GM12878 (cell line): ENCODE measurements around the gene DCTN4. TPM values are rescaled to one million over a fixed set of nuclear protein-coding genes. Genes with fewer than 3 reads are reported as not detected.

Experiments used
- ATAC-seq: fragments of 200-7000 bp; cut with Tn5 transposase; 3 replicates; pipeline ENCODE4 v1.9.1; 2020; ENCODE audit warnings: mild to moderate bottlenecking, moderate library complexity
- BruUV-seq: library from RNA; stranded (reverse); fragments of 400-500 nt; replicated peaks from 2 replicates; lab custom pipeline; 2021; lab: Mats Ljungman, UMichigan
- CTCF ChIA-PET: fragments of 300-600 bp; sonication (Branson Sonifier 250); formaldehyde crosslinking; extraction: SDS; loops from one replicate; lab custom pipeline; 2021; ENCODE audit warnings: inconsistent platforms; lab: Yijun Ruan, JAX
- POLR2A ChIA-PET: fragments of 350-600 bp; formaldehyde crosslinking; extraction: SDS; loops from one replicate; lab custom pipeline; 2021; ENCODE audit warnings: inconsistent platforms; lab: Charles Lee
- RAD21 ChIA-PET: fragments of 300-600 bp; sonication (Branson Sonifier 250); formaldehyde crosslinking; loops from one replicate; lab custom pipeline; 2023; ENCODE audit warnings: antibody characterized with exemption; ENCODE audit not compliant: unreplicated experiment; lab: Charles Lee
- SMC1A ChIA-PET: fragments of 300-600 bp; sonication (Branson Sonifier 250); formaldehyde crosslinking; loops from one replicate; lab custom pipeline; 2023; ENCODE audit not compliant: unreplicated experiment, uncharacterized antibody; lab: Charles Lee
- DNase-seq: peaks from one replicate; pipeline ENCODE4 v3.0.0-alpha.2; 2011; ENCODE audit warnings: low read depth, low spot score
- FAIRE-seq: peaks from 3 replicates; lab custom pipeline; 2011; peaks lifted over from hg19 to GRCh38; lab: Jason Lieb, UNC
- H2AFZ ChIP-seq: 2 replicates; pipeline ENCODE4 v1.6.0; 2011; ENCODE audit warnings: low read depth, low read length, control low read depth; ENCODE audit not compliant: control insufficient read depth
- H3K27ac ChIP-seq: 2 replicates; pipeline ENCODE4 v1.5.1; 2011; ENCODE audit warnings: control low read depth; ENCODE audit not compliant: control insufficient read depth, insufficient read depth
- H3K27me3 ChIP-seq, 2 experiments: replicated peaks in 1 of 2; 2 replicates each; pipeline versions ENCODE4 v1.6.0 to v1.6.1; 2011; ENCODE audit warnings: low read length in 1 of 2; ENCODE audit not compliant: control insufficient read depth in 2 of 2, insufficient read depth in 2 of 2
- H3K36me3 ChIP-seq, 2 experiments: 2 replicates each; pipeline ENCODE4 v1.5.1; 2011; ENCODE audit warnings: low read length in 1 of 2; ENCODE audit not compliant: control insufficient read depth in 2 of 2, insufficient read depth in 2 of 2
- H3K4me1 ChIP-seq: 2 replicates; pipeline ENCODE4 v1.6.1; 2011; ENCODE audit warnings: mild to moderate bottlenecking, low read length, moderate library complexity, mixed read lengths; ENCODE audit not compliant: control insufficient read depth, insufficient read depth
- H3K4me2 ChIP-seq: 2 replicates; pipeline ENCODE4 v1.6.0; 2011; ENCODE audit warnings: control low read depth; ENCODE audit not compliant: control insufficient read depth, insufficient read depth
- H3K4me3 ChIP-seq: fragments of 200-600 bp; sonication (generic); 2 replicates; pipeline ENCODE4 v1.5.1; 2016
- H3K79me2 ChIP-seq: 2 replicates; pipeline ENCODE4 v1.6.0; 2011; ENCODE audit warnings: low read length; ENCODE audit not compliant: control insufficient read depth, insufficient read depth
- H3K9ac ChIP-seq: 2 replicates; pipeline ENCODE4 v1.8.0; 2011; ENCODE audit warnings: low read length, control low read depth, mixed read lengths; ENCODE audit not compliant: control insufficient read depth, insufficient read depth
- H3K9me3 ChIP-seq: replicated peaks from 3 replicates; pipeline ENCODE4 v1.5.1; 2011; ENCODE audit warnings: mild to moderate bottlenecking, low read length; ENCODE audit not compliant: control insufficient read depth, insufficient read depth
- H4K20me1 ChIP-seq: 2 replicates; pipeline ENCODE4 v1.6.0; 2011; ENCODE audit not compliant: control insufficient read depth, insufficient read depth
- CBX5 ChIP-seq: sonication (generic); IDR thresholded peaks from 2 replicates; pipeline ENCODE4 v1.6.1; 2016; ENCODE audit warnings: low read depth, moderate library complexity, mild to moderate bottlenecking, inconsistent platforms
- CHD4 ChIP-seq: fragments of 200-600 bp; sonication (generic); IDR thresholded peaks from 2 replicates; pipeline ENCODE4 v1.6.1; 2016; ENCODE audit warnings: mild to moderate bottlenecking
- EZH2 ChIP-seq: IDR thresholded peaks from 2 replicates; pipeline ENCODE4 v1.6.1; 2012; ENCODE audit warnings: low read depth, mild to moderate bottlenecking, control low read depth, inconsistent platforms, low read length, borderline replicate concordance; ENCODE audit not compliant: control insufficient read depth
- NRF1 ChIP-seq: conservative IDR thresholded peaks from 2 replicates; pipeline ENCODE4 v1.6.1; 2011; ENCODE audit warnings: mild to moderate bottlenecking, low read depth, low read length, improper control_type of control experiment
- SMC3 ChIP-seq: IDR thresholded peaks from 2 replicates; pipeline ENCODE4 v1.6.1; 2011; ENCODE audit warnings: low read length, improper control_type of control experiment, borderline replicate concordance
- TCF3 ChIP-seq: IDR thresholded peaks from 2 replicates; pipeline ENCODE4 v1.6.1; 2012; ENCODE audit warnings: low read depth, mild to moderate bottlenecking, low read length, borderline replicate concordance; ENCODE audit not compliant: insufficient read depth
- ZNF207 ChIP-seq: fragments of 450-650 bp; IDR thresholded peaks from 2 replicates; pipeline ENCODE4 v1.6.1; 2014; ENCODE audit warnings: antibody characterized with exemption, mild to moderate bottlenecking, borderline replicate concordance
- ZNF687 ChIP-seq: fragments of 450-650 bp; IDR thresholded peaks from 2 replicates; pipeline ENCODE4 v1.6.1; 2017; ENCODE audit warnings: mild to moderate bottlenecking, moderate library complexity
- WGBS: methylation state at CpG from one replicate; pipeline ENCODE4 v1.1.6; 2016; ENCODE audit warnings: low lambda C conversion rate; ENCODE audit not compliant: insufficient replicate concordance, insufficient coverage; ENCODE audit errors: missing lambda C conversion rate; 5-methylcytosine and 5-hydroxymethylcytosine counted together
- in situ Hi-C: fragments of 300-500 bp; cut with MboI; formaldehyde crosslinking; loops from 9 replicates; pipeline ENCODE4 v1.14.3; 2018; ENCODE audit warnings: mixed read lengths
- intact Hi-C: fragments of 100-400 bp; cut with micrococcal nuclease; formaldehyde crosslinking; loops from one replicate; pipeline ENCODE4 v1.14.2; 2022; ENCODE audit not compliant: unreplicated experiment
- polyA plus RNA-seq, 11 experiments: library from polyadenylated mRNA; depleted of rRNA in 4 of 11; unstranded in 6 of 11; stranded (reverse) in 5 of 11; fragments of >200 nt; fragmentation: Nextera tagmentation in 4 of 11; fragmentation: Illumina TruSeq in 1 of 11; extraction: Ambion mirVana in 4 of 11; extraction: Trizol in 1 of 11; gene quantifications; 1 replicate in 1 of 11; 2 replicates in 10 of 11; pipeline versions ENCODE4 v1.2.1 to v1.2.3, GENCODE V29; 2011 to 2016; ENCODE audit warnings: inconsistent platforms in 2 of 11, missing spikeins in 2 of 11, low read depth in 1 of 11
- total RNA-seq, 4 experiments: library from RNA; depleted of rRNA in 3 of 4; stranded (reverse); fragments of >200 nt in 3 of 4; fragmentation: Illumina TruSeq in 1 of 4; extraction: Trizol in 1 of 4; gene quantifications; 2 replicates each; pipeline versions ENCODE4 v1.2.1 to v1.2.3, GENCODE V29; 2013 to 2021

The DCTN4 gene
- total and polyA plus RNA-seq, 10 of the 15 experiments (the other 5 are each of a cell fraction or from before 2014, with no cell fraction given) = 7.6 to 27.8 (median 18.0) TPM

- Histone ChIP-seq H3K4me2 (no peak overlapping the region), H3K4me1 (no peaks in the 10 kb centered on the region), H3K27me3 (no peaks in the 10 kb centered on the region; a peak in 1 of 4 replicates), H4K20me1 (no peaks in the 10 kb centered on the region), H3K9me3 (no peaks in the 10 kb centered on the region), H3K79me2 (no peaks in the 10 kb centered on the region), H3K4me3 (no peak overlapping the region), H3K27ac (no peak overlapping the region), H2AFZ (no peak overlapping the region), H3K9ac (no peak overlapping the region), H3K36me3 (no peaks in the 10 kb centered on the region)
- SMC1A ChIA-PET = interaction anchor here (0.6 to 1.9 kb wide), 4 partner anchors 10 to 207 kb away, joined by 3 to 6 read pairs (median 5); no protein-coding TSS in a partner anchor
- intact Hi-C loops = no loop called here
- DNase-seq (no peak), ATAC-seq (peak; percentile 31; the same call in 2 of the 3 replicates), FAIRE-seq (no peak)
- in situ Hi-C loops = no loop called here
- CTCF ChIA-PET = interaction anchor here (0.8 to 12.7 kb wide), 3 partner anchors 101 to 452 kb away, joined by 3 to 236 read pairs (median 3); no protein-coding TSS in a partner anchor
- RAD21 ChIA-PET = no interaction called here
- 27% methylated on average over 4 of the region's 4 CpGs for WGBS
- BruUV-seq = no TSS peak
- POLR2A ChIA-PET = no interaction called here
- TF ChIP-seq CBX5 = no peak
- TF ChIP-seq NRF1 = no peak
These were observed 95.9 kb downstream of the DCTN4 start for GRCh38 chr5:150662731-150663516.

GRCh38 chr5:150661821-150662596 is 96.8 kb downstream of the DCTN4 start:
- CTCF ChIA-PET = interaction anchor here (0.6 to 12.7 kb wide), 4 partner anchors 11 to 205 kb away, joined by 3 to 236 read pairs (median 3); no protein-coding TSS in a partner anchor
- TF ChIP-seq ZNF687 (no peak), CHD4 (no peak), ZNF207 (no peak), TCF3 (no peak), SMC3 (no peak), EZH2 (no peak)
- SMC1A ChIA-PET = interaction anchor here (1.7 to 1.9 kb wide), 2 partner anchors 9 to 102 kb away, joined by 4 to 6 read pairs; no protein-coding TSS in a partner anchor
- no peak overlapping the region for H2AFZ ChIP-seq
- ATAC-seq = no peak
- no TSS peak for BruUV-seq
- POLR2A ChIA-PET = no interaction called here
- FAIRE-seq = no peak
- H3K36me3 ChIP-seq = no peaks in the 10 kb centered on the region
- peaks cover 2% of the 10 kb centered on the region; the same call in 1 of the 2 replicates for H3K4me1 ChIP-seq
- in situ Hi-C loops = no loop called here
- no peaks in the 10 kb centered on the region for H3K9me3 ChIP-seq
- no peaks in the 10 kb centered on the region for H4K20me1 ChIP-seq
- RAD21 ChIA-PET = no interaction called here
- H3K27me3 ChIP-seq = no peaks in the 10 kb centered on the region; a peak in 2 of 4 replicates
- intact Hi-C loops = no loop called here
- no peak overlapping the region for H3K4me2 ChIP-seq
- H3K27ac ChIP-seq = no peak overlapping the region
- no peaks in the 10 kb centered on the region for H3K79me2 ChIP-seq
- DNase-seq = no peak
- H3K9ac ChIP-seq = no peak overlapping the region
- H3K4me3 ChIP-seq = no peak overlapping the region
- WGBS = 40% methylated on average over 10 of the region's 10 CpGs
